Measurements from ENCODE around the gene SLC12A9.
A peak's percentile ranks its signal among the peaks of the same experiment; 100 is the strongest.

The SLC12A9 gene

GRCh38 chr7:100886142-100886935 is 33.8 kb downstream of the SLC12A9 start:
- TF ChIP-seq CTCF (IDR thresholded peaks at IDR 0.05; ENCODE audit: low read depth, low read length) = no peak
- no peak overlapping the region for H3K4me3 ChIP-seq (ENCODE audit: low read depth, low read length)

GRCh38 chr7:100886936-100887515 is 34.5 kb downstream of the SLC12A9 start:
- no peak overlapping the region for H3K4me3 ChIP-seq (ENCODE audit: low read depth, low read length)
- TF ChIP-seq CTCF (IDR thresholded peaks at IDR 0.05; ENCODE audit: low read depth, low read length) = no peak

GRCh38 chr7:100887516-100888290 is 35.2 kb downstream of the SLC12A9 start:
- H3K4me3 ChIP-seq (ENCODE audit: low read depth, low read length) = no peak overlapping the region
- TF ChIP-seq CTCF (IDR thresholded peaks at IDR 0.05; ENCODE audit: low read depth, low read length) = no peak

- TF ChIP-seq CTCF (IDR thresholded peaks at IDR 0.05; ENCODE audit: low read depth, low read length) = no peak
- H3K4me3 ChIP-seq (ENCODE audit: low read depth, low read length) = peak overlapping the region; percentile 67
These were observed 35.9 kb downstream of the SLC12A9 start for GRCh38 chr7:100888291-100888987.

- H3K4me3 ChIP-seq (ENCODE audit: low read depth, low read length) = peak within 1 kb of the TSS; percentile 67
- TF ChIP-seq CTCF (IDR thresholded peaks at IDR 0.05; ENCODE audit: low read depth, low read length) = no peak
These were observed 36.7 kb downstream of the SLC12A9 start, which contains the start of gene UFSP1 for GRCh38 chr7:100888988-100889750. UFSP1 (minus strand) TSS chr7:100889715; CDS start chr7:100889271, 444 bp downstream.

- H3K4me3 ChIP-seq (ENCODE audit: low read depth, low read length) = peak overlapping the region; percentile 56
- TF ChIP-seq CTCF (IDR thresholded peaks at IDR 0.05; ENCODE audit: low read depth, low read length) = no peak
These were observed 38.4 kb downstream of the SLC12A9 start for GRCh38 chr7:100890653-100891567.
